Measurements from ENCODE around the gene TAS1R3.

Gene TAS1R3

GRCh38 chr1:1311107-1312104, 19.7 kb upstream of the TAS1R3 start:
- peaks cover 19% of the 10 kb centered on the region for H3K36me3 ChIP-seq (ENCODE audit: control insufficient read depth, insufficient read depth, low read length)
- H3K23ac ChIP-seq (ENCODE audit: low read length), result no peak overlapping the region

GRCh38 chr1:1312450-1313314, 18.4 kb upstream of the TAS1R3 start:
- no peak overlapping the region for H2BK5ac ChIP-seq (ENCODE audit: low read length)
- no peak overlapping the region for H3K27ac ChIP-seq (ENCODE audit: low read depth, low read length)
- no peak overlapping the region for H2BK15ac ChIP-seq (replicated peaks; ENCODE audit: low read depth)
- no peak overlapping the region for H3K56ac ChIP-seq (ENCODE audit: low read length)
- no peak overlapping the region for H2BK120ac ChIP-seq (ENCODE audit: low read depth, low read length)
- H3K18ac ChIP-seq (ENCODE audit: low read length), result no peak overlapping the region
- no peak overlapping the region for H3K4me2 ChIP-seq (ENCODE audit: low read length)
- H4K5ac ChIP-seq (ENCODE audit: low read length), result no peak overlapping the region
- DNase-seq, result no peak
- H2AK5ac ChIP-seq (ENCODE audit: low read length), result no peak overlapping the region
- H3K4ac ChIP-seq (ENCODE audit: low read depth, low read length), result no peak overlapping the region
- no peaks in the 10 kb centered on the region for H3K79me2 ChIP-seq (ENCODE audit: control insufficient read depth, insufficient read depth, low read length)
- no CpG with 5 or more reads among the region's 49 CpGs for WGBS (ENCODE audit: extremely low coverage, insufficient coverage, low lambda C conversion rate)
- H3K27me3 ChIP-seq (ENCODE audit: insufficient read depth, low read length, poor library complexity), result no peaks in the 10 kb centered on the region
- no peak overlapping the region for H3K23ac ChIP-seq (ENCODE audit: low read length)
- H3K4me3 ChIP-seq (ENCODE audit: low read length), result no peak overlapping the region
- peaks cover 2% of the 10 kb centered on the region for H3K4me1 ChIP-seq (ENCODE audit: control insufficient read depth, low read depth, low read length)
- no peak overlapping the region for H3K9ac ChIP-seq (ENCODE audit: low read length)
- H4K8ac ChIP-seq (ENCODE audit: low read depth, low read length), result no peak overlapping the region
- peaks cover 7% of the 10 kb centered on the region for H3K79me1 ChIP-seq (ENCODE audit: low read length)
- H3K36me3 ChIP-seq (ENCODE audit: control insufficient read depth, insufficient read depth, low read length), result peaks cover 19% of the 10 kb centered on the region

More at GRCh38 chr1:1311107-1312104, 19.7 kb upstream of the TAS1R3 start:
- no CpG with 5 or more reads among the region's 22 CpGs for WGBS (ENCODE audit: extremely low coverage, insufficient coverage, low lambda C conversion rate)
- H3K4me2 ChIP-seq (ENCODE audit: low read length), result no peak overlapping the region
- no peak overlapping the region for H4K5ac ChIP-seq (ENCODE audit: low read length)
- H2BK5ac ChIP-seq (ENCODE audit: low read length), result no peak overlapping the region
- H4K8ac ChIP-seq (ENCODE audit: low read depth, low read length), result no peak overlapping the region
- no peak overlapping the region for H2BK120ac ChIP-seq (ENCODE audit: low read depth, low read length)
- no peak overlapping the region for H3K9ac ChIP-seq (ENCODE audit: low read length)
- no peaks in the 10 kb centered on the region for H3K27me3 ChIP-seq (ENCODE audit: insufficient read depth, low read length, poor library complexity)
- no peak overlapping the region for H2BK15ac ChIP-seq (replicated peaks; ENCODE audit: low read depth)
- peaks cover 12% of the 10 kb centered on the region for H3K79me1 ChIP-seq (ENCODE audit: low read length)
- no peak overlapping the region for H3K4me3 ChIP-seq (ENCODE audit: low read length)
- DNase-seq, result no peak
- H3K27ac ChIP-seq (ENCODE audit: low read depth, low read length), result no peak overlapping the region
- no peak overlapping the region for H3K56ac ChIP-seq (ENCODE audit: low read length)
- H3K79me2 ChIP-seq (ENCODE audit: control insufficient read depth, insufficient read depth, low read length), result peaks cover 3% of the 10 kb centered on the region
- no peak overlapping the region for H3K4ac ChIP-seq (ENCODE audit: low read depth, low read length)
- peaks cover 7% of the 10 kb centered on the region for H3K4me1 ChIP-seq (ENCODE audit: control insufficient read depth, low read depth, low read length)
- H2AK5ac ChIP-seq (ENCODE audit: low read length), result no peak overlapping the region
- no peak overlapping the region for H3K18ac ChIP-seq (ENCODE audit: low read length)

GRCh38 chr1:1313500-1314236, 17.4 kb upstream of the TAS1R3 start:
- Histone ChIP-seq H2AK5ac (ENCODE audit: low read length) (no peak overlapping the region), H3K79me2 (ENCODE audit: control insufficient read depth, insufficient read depth, low read length) (no peaks in the 10 kb centered on the region), H2BK15ac (replicated peaks; ENCODE audit: low read depth) (no peak overlapping the region), H4K5ac (ENCODE audit: low read length) (no peak overlapping the region), H3K4ac (ENCODE audit: low read depth, low read length) (no peak overlapping the region), H4K8ac (ENCODE audit: low read depth, low read length) (no peak overlapping the region), H3K23ac (ENCODE audit: low read length) (no peak overlapping the region), H3K4me1 (ENCODE audit: control insufficient read depth, low read depth, low read length) (peaks cover 2% of the 10 kb centered on the region), H2BK120ac (ENCODE audit: low read depth, low read length) (no peak overlapping the region), H2BK5ac (ENCODE audit: low read length) (no peak overlapping the region), H3K56ac (ENCODE audit: low read length) (no peak overlapping the region), H3K4me2 (ENCODE audit: low read length) (no peak overlapping the region), H3K27me3 (ENCODE audit: insufficient read depth, low read length, poor library complexity) (no peaks in the 10 kb centered on the region), H3K36me3 (ENCODE audit: control insufficient read depth, insufficient read depth, low read length) (peaks cover 19% of the 10 kb centered on the region), H3K79me1 (ENCODE audit: low read length) (peaks cover 7% of the 10 kb centered on the region), H3K9ac (ENCODE audit: low read length) (no peak overlapping the region), H3K27ac (ENCODE audit: low read depth, low read length) (no peak overlapping the region), H3K18ac (ENCODE audit: low read length) (no peak overlapping the region), H3K4me3 (ENCODE audit: low read length) (no peak overlapping the region)
- no peak for DNase-seq
- no CpG with 5 or more reads among the region's 37 CpGs for WGBS (ENCODE audit: extremely low coverage, insufficient coverage, low lambda C conversion rate)

DNA sequence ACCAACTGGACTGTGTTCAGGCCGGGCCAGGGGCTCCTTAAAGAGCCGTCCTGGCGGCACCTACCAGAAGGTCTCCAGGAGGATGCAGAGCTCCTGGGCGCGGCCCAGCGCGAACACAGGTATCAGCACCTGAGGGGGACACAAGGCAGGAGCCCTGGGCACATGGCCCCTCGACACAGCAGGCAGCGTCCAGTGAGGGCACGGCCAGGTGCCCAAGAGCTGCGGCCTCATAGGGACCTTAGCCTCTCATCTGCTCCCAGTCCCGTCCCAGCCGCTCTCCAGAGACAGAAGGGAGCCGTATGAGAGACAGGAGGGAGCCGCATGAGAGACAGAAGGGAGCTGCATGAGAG, 16.9 kb upstream of the TAS1R3 start:
- Histone ChIP-seq H3K27me3 (ENCODE audit: insufficient read depth, low read length, poor library complexity) (no peaks in the 10 kb centered on the region), H3K4me2 (ENCODE audit: low read length) (no peak overlapping the region), H3K36me3 (ENCODE audit: control insufficient read depth, insufficient read depth, low read length) (peaks cover 19% of the 10 kb centered on the region), H3K27ac (ENCODE audit: low read depth, low read length) (no peak overlapping the region), H2BK15ac (replicated peaks; ENCODE audit: low read depth) (no peak overlapping the region), H3K4me1 (ENCODE audit: control insufficient read depth, low read depth, low read length) (peaks cover 2% of the 10 kb centered on the region), H2BK5ac (ENCODE audit: low read length) (no peak overlapping the region), H2AK5ac (ENCODE audit: low read length) (no peak overlapping the region), H2BK120ac (ENCODE audit: low read depth, low read length) (no peak overlapping the region), H3K79me2 (ENCODE audit: control insufficient read depth, insufficient read depth, low read length) (peaks cover 1% of the 10 kb centered on the region), H3K18ac (ENCODE audit: low read length) (no peak overlapping the region), H3K56ac (ENCODE audit: low read length) (no peak overlapping the region), H3K23ac (ENCODE audit: low read length) (no peak overlapping the region), H3K79me1 (ENCODE audit: low read length) (peaks cover 8% of the 10 kb centered on the region), H4K8ac (ENCODE audit: low read depth, low read length) (no peak overlapping the region), H3K4ac (ENCODE audit: low read depth, low read length) (no peak overlapping the region), H3K4me3 (ENCODE audit: low read length) (no peak overlapping the region), H3K9ac (ENCODE audit: low read length) (no peak overlapping the region), H4K5ac (ENCODE audit: low read length) (no peak overlapping the region)
- no peak for DNase-seq
- no CpG with 5 or more reads among the region's 15 CpGs for WGBS (ENCODE audit: extremely low coverage, insufficient coverage, low lambda C conversion rate)

- Histone ChIP-seq H3K36me3 (ENCODE audit: control insufficient read depth, insufficient read depth, low read length) (peaks cover 19% of the 10 kb centered on the region), H3K23ac (ENCODE audit: low read length) (no peak overlapping the region), H3K79me2 (ENCODE audit: control insufficient read depth, insufficient read depth, low read length) (peaks cover 4% of the 10 kb centered on the region), H3K18ac (ENCODE audit: low read length) (no peak overlapping the region), H3K4ac (ENCODE audit: low read depth, low read length) (peak overlapping the region; percentile 49), H4K5ac (ENCODE audit: low read length) (no peak overlapping the region), H3K56ac (ENCODE audit: low read length) (peak overlapping the region; percentile 83), H4K8ac (ENCODE audit: low read depth, low read length) (no peak overlapping the region), H2BK120ac (ENCODE audit: low read depth, low read length) (no peak overlapping the region), H3K79me1 (ENCODE audit: low read length) (peaks cover 10% of the 10 kb centered on the region), H3K27ac (ENCODE audit: low read depth, low read length) (no peak overlapping the region), H3K9ac (ENCODE audit: low read length) (peak overlapping the region; percentile 58), H3K4me1 (ENCODE audit: control insufficient read depth, low read depth, low read length) (peaks cover 2% of the 10 kb centered on the region), H3K4me3 (ENCODE audit: low read length) (no peak overlapping the region), H2AK5ac (ENCODE audit: low read length) (no peak overlapping the region), H3K4me2 (ENCODE audit: low read length) (no peak overlapping the region), H3K27me3 (ENCODE audit: insufficient read depth, low read length, poor library complexity) (no peaks in the 10 kb centered on the region), H2BK15ac (replicated peaks; ENCODE audit: low read depth) (no peak overlapping the region), H2BK5ac (ENCODE audit: low read length) (peak overlapping the region; percentile 55)
- DNase-seq, result no peak
- no CpG with 5 or more reads among the region's 23 CpGs for WGBS (ENCODE audit: extremely low coverage, insufficient coverage, low lambda C conversion rate)
Observed at GRCh38 chr1:1314678-1315335, 16.3 kb upstream of the TAS1R3 start.
